Glutamatergic neuron (in vitro differentiated cells): ENCODE measurements around the gene ADK. TPM values are rescaled to one million over a fixed set of nuclear protein-coding genes. Genes with fewer than 3 reads are reported as not detected.

Experiments
- DNase-seq: peaks from one replicate; pipeline ENCODE4 v3.0.0; 2022
- H3K27ac Mint-ChIP-seq: one replicate; pipeline ENCODE4 v1.8.0; 2020; ENCODE audit warnings: mild to moderate bottlenecking, mixed read lengths, inconsistent platforms; ENCODE audit not compliant: unreplicated experiment
- H3K27me3 Mint-ChIP-seq: one replicate; pipeline ENCODE4 v1.8.0; 2020; ENCODE audit warnings: mild to moderate bottlenecking, moderate library complexity, mixed read lengths, inconsistent platforms; ENCODE audit not compliant: unreplicated experiment
- H3K36me3 Mint-ChIP-seq: one replicate; pipeline ENCODE4 v1.8.0; 2020; ENCODE audit warnings: mild to moderate bottlenecking, mixed read lengths, inconsistent platforms; ENCODE audit not compliant: unreplicated experiment
- H3K4me1 Mint-ChIP-seq: one replicate; pipeline ENCODE4 v1.8.0; 2020; ENCODE audit warnings: mild to moderate bottlenecking, low read depth, mixed read lengths, inconsistent platforms; ENCODE audit not compliant: unreplicated experiment
- H3K4me3 Mint-ChIP-seq: one replicate; pipeline ENCODE4 v1.8.0; 2020; ENCODE audit warnings: mild to moderate bottlenecking, mixed read lengths, inconsistent platforms; ENCODE audit not compliant: unreplicated experiment
- H3K9me3 Mint-ChIP-seq: one replicate; pipeline ENCODE4 v1.8.0; 2020; ENCODE audit warnings: mild to moderate bottlenecking, moderate library complexity, mixed read lengths, inconsistent platforms; ENCODE audit not compliant: unreplicated experiment
- CTCF ChIP-seq: fragments of 200-600 bp; sonication (generic); IDR thresholded peaks from one replicate; pipeline ENCODE4 v1.5.0; 2021; ENCODE audit not compliant: partially characterized antibody, unreplicated experiment
- total RNA-seq: library from RNA; stranded (reverse); fragmentation: NEBNext Ultra II Directional; extraction: Animal tissue kit (Norgen Biotek cat#: 25700); gene quantifications from one replicate; pipeline ENCODE4 v1.2.1, GENCODE V29; 2021; ENCODE audit not compliant: unreplicated experiment

ADK gene
- total RNA-seq, 1 donor from 2014 or later, result 16.4 TPM

DNA sequence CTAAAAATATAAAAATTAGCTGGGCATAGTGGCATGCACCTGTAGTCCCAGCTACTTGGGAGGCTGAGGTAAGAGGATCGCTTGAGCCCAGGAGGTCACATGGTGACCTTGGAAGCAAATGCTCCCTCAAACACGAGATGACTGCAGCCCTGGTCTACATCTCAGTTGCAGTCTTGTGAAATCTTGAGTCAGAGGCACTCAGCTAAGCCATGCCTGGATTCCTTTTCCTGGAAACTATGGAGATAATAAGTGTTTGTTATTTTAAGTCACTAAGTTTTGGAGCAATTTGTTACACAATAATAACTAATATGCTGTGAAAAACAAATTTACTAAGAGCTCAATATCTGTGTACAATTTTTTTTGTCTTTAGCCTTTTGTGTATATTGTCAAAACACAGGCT lies 391.1 kb downstream of the ADK start:
- Mint-ChIP-seq H3K9me3 (no peaks in the 10 kb centered on the region), H3K4me1 (no peaks in the 10 kb centered on the region), H3K27me3 (no peaks in the 10 kb centered on the region), H3K36me3 (no peaks in the 10 kb centered on the region), H3K4me3 (no peak overlapping the region), H3K27ac (no peak overlapping the region)
- no peak for DNase-seq
- no peak for TF ChIP-seq CTCF

GRCh38 chr10:74543276-74543675 lies 392.3 kb downstream of the ADK start:
- no peaks in the 10 kb centered on the region for H3K9me3 Mint-ChIP-seq
- no peak for TF ChIP-seq CTCF
- H3K4me3 Mint-ChIP-seq, result no peak overlapping the region
- H3K27ac Mint-ChIP-seq, result no peak overlapping the region
- H3K4me1 Mint-ChIP-seq, result no peaks in the 10 kb centered on the region
- no peaks in the 10 kb centered on the region for H3K36me3 Mint-ChIP-seq
- no peak for DNase-seq
- no peaks in the 10 kb centered on the region for H3K27me3 Mint-ChIP-seq

DNA sequence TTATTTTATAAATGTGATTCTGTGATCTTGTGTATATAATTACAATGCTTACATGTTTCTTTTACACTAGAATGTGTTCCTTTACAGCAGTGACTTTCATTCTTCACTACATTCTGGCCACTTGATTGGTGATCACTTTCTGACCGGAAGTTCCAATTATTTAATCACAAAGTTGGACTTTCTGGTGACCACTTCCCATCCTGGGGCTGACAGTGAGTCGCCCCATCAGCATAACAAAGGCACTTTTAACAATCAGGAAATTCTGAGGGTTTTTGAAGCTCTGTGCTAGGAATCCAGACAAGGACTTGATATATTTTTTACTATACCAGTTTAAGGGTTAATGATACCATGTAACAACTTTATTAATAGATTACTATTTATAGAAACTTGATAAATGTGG lies 393.1 kb downstream of the ADK start:
- Mint-ChIP-seq H3K4me1 (no peaks in the 10 kb centered on the region), H3K9me3 (no peaks in the 10 kb centered on the region), H3K27ac (no peak overlapping the region), H3K27me3 (no peaks in the 10 kb centered on the region), H3K4me3 (no peak overlapping the region), H3K36me3 (no peaks in the 10 kb centered on the region)
- TF ChIP-seq CTCF, result no peak
- DNase-seq, result no peak

GRCh38 chr10:74548676-74549075 lies 397.7 kb downstream of the ADK start:
- Mint-ChIP-seq H3K4me1 (no peaks in the 10 kb centered on the region), H3K27ac (no peak overlapping the region), H3K4me3 (no peak overlapping the region), H3K27me3 (peaks cover 1% of the 10 kb centered on the region), H3K9me3 (no peaks in the 10 kb centered on the region), H3K36me3 (no peaks in the 10 kb centered on the region)
- no peak for DNase-seq
- no peak for TF ChIP-seq CTCF

DNA sequence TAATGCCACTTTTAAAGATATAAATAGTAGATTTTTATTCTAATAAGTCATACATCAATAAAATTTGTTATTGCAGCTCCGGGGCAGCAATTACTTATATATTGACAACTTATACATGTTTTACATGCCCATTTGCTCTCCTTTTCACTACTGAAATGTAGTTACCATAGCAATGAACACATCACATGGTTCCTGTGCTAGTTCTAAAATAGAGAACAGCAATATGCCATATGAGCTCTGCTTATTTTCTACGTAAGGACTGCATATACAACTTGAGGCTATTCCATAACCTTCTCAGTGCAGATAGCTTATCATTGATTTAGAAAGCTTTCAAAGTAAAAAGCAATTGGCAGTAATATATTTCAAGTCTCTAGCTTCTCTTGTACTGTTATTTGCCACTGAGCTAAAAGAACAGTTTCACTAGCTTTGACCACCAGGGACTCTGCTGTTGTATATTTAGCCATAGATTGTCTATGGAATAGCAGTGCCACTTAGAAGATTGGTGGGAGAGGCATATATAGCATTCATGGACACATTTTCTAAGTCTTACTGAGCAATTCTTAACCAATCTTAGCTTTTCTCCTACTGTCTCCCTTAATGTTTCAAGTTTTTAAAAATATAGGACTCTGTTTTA lies 405.2 kb downstream of the ADK start:
- DNase-seq, result no peak
- Mint-ChIP-seq H3K9me3 (no peaks in the 10 kb centered on the region), H3K4me3 (no peak overlapping the region), H3K27ac (no peak overlapping the region), H3K36me3 (no peaks in the 10 kb centered on the region), H3K27me3 (peaks cover 1% of the 10 kb centered on the region), H3K4me1 (no peaks in the 10 kb centered on the region)
- no peak for TF ChIP-seq CTCF
